GM23338 (cell line): ENCODE data around the gene CDKAL1. TPM values are rescaled to one million over a fixed set of nuclear protein-coding genes. Genes with fewer than 3 reads are reported as not detected.

Source experiments
- ATAC-seq: fragments of 200-7000 bp; cut with Tn5 transposase; 3 replicates; pipeline ENCODE4 v1.9.1; 2020
- DNase-seq: peaks from one replicate; pipeline ENCODE4 v3.0.0-alpha.2; 2015; ENCODE audit warnings: low spot score
- H2AFZ ChIP-seq: fragments of 200-600 bp; sonication (generic); 2 replicates; pipeline ENCODE4 v1.8.0; 2016; ENCODE audit warnings: antibody characterized with exemption, mild to moderate bottlenecking, moderate library complexity
- H3F3A ChIP-seq: fragments of 200-600 bp; sonication (generic); replicated peaks from 2 replicates; pipeline ENCODE4 v1.8.0; 2017; ENCODE audit warnings: antibody characterized with exemption, mixed run types, low read depth
- H3K27ac ChIP-seq: fragments of 200-600 bp; sonication (generic); 2 replicates; pipeline ENCODE4 v1.6.1; 2016; ENCODE audit warnings: low read depth
- H3K27me3 ChIP-seq: fragments of 200-600 bp; sonication (generic); 2 replicates; pipeline ENCODE4 v1.8.0; 2016; ENCODE audit warnings: mild to moderate bottlenecking, mixed run types, moderate library complexity; ENCODE audit not compliant: insufficient read depth
- H3K36me3 ChIP-seq: fragments of 200-600 bp; sonication (generic); 2 replicates; pipeline ENCODE4 v1.8.0; 2016; ENCODE audit warnings: mild to moderate bottlenecking; ENCODE audit not compliant: insufficient read depth
- H3K4me1 ChIP-seq: fragments of 200-600 bp; sonication (generic); 2 replicates; pipeline ENCODE4 v1.8.0; 2016; ENCODE audit warnings: mild to moderate bottlenecking, moderate library complexity; ENCODE audit not compliant: insufficient read depth
- H3K4me2 ChIP-seq: fragments of 200-600 bp; sonication (generic); 2 replicates; pipeline ENCODE4 v1.7.1; 2017; ENCODE audit warnings: mixed run types
- H3K4me3 ChIP-seq: fragments of 200-600 bp; sonication (generic); 2 replicates; pipeline ENCODE4 v1.6.1; 2016; ENCODE audit warnings: mixed run types
- H3K79me2 ChIP-seq: fragments of 200-600 bp; sonication (generic); replicated peaks from 2 replicates; pipeline ENCODE4 v1.8.0; 2017; ENCODE audit warnings: mild to moderate bottlenecking; ENCODE audit not compliant: insufficient read depth
- H3K9me2 ChIP-seq: fragments of 200-600 bp; sonication (generic); 2 replicates; pipeline ENCODE4 v1.8.0; 2017; ENCODE audit not compliant: insufficient read depth
- H4K20me1 ChIP-seq: fragments of 200-600 bp; sonication (generic); replicated peaks from 2 replicates; pipeline ENCODE4 v1.8.0; 2017; ENCODE audit warnings: mild to moderate bottlenecking; ENCODE audit not compliant: insufficient read depth
- H3K27ac Mint-ChIP-seq: 2 replicates; pipeline ENCODE4 v1.8.0; 2020; ENCODE audit warnings: inconsistent platforms, mild to moderate bottlenecking, moderate library complexity, mixed read lengths
- H3K27me3 Mint-ChIP-seq: 3 replicates; pipeline ENCODE4 v1.8.0; 2022; ENCODE audit warnings: low read depth, mild to moderate bottlenecking, moderate library complexity, mixed read lengths, inconsistent platforms; ENCODE audit not compliant: insufficient read depth, poor library complexity
- H3K36me3 Mint-ChIP-seq: 3 replicates; pipeline ENCODE4 v1.8.0; 2021; ENCODE audit warnings: low read depth, mild to moderate bottlenecking, inconsistent platforms, moderate library complexity, mixed read lengths
- H3K4me1 Mint-ChIP-seq: 3 replicates; pipeline ENCODE4 v1.8.0; 2020; ENCODE audit warnings: mild to moderate bottlenecking, inconsistent platforms, mixed read lengths
- H3K4me3 Mint-ChIP-seq: 3 replicates; pipeline ENCODE4 v1.8.0; 2021; ENCODE audit warnings: moderate library complexity, mild to moderate bottlenecking, inconsistent platforms, mixed read lengths
- H3K9me3 Mint-ChIP-seq: 3 replicates; pipeline ENCODE4 v1.8.0; 2020; ENCODE audit warnings: moderate library complexity, mild to moderate bottlenecking, inconsistent platforms, mixed read lengths
- CREB1 ChIP-seq: fragments of 250-450 bp; sonication (Bioruptor Pico); IDR thresholded peaks from 2 replicates; pipeline ENCODE4 v1.5.0; 2020; ENCODE audit warnings: low read depth, mild to moderate bottlenecking, moderate library complexity
- ETS1 ChIP-seq: IDR thresholded peaks from 2 replicates; pipeline ENCODE4 v1.6.1; 2016; ENCODE audit warnings: antibody characterized with exemption
- EZH2 ChIP-seq: fragments of 200-600 bp; sonication (generic); IDR thresholded peaks from one replicate; pipeline ENCODE4 v1.8.0; 2017; ENCODE audit warnings: antibody characterized with exemption, mild to moderate bottlenecking, low read depth; ENCODE audit not compliant: unreplicated experiment
- EZH2phosphoT487 ChIP-seq: fragments of 200-600 bp; sonication (generic); IDR thresholded peaks from one replicate; pipeline ENCODE4 v1.8.1; 2018; ENCODE audit warnings: antibody characterized with exemption; ENCODE audit not compliant: unreplicated experiment
- JUNB ChIP-seq: IDR thresholded peaks from one replicate; pipeline ENCODE4 v1.6.1; 2016; ENCODE audit warnings: antibody characterized with exemption; ENCODE audit not compliant: unreplicated experiment
- NANOG ChIP-seq: IDR thresholded peaks from 2 replicates; pipeline ENCODE4 v1.6.1; 2016; ENCODE audit warnings: antibody characterized with exemption, borderline replicate concordance
- POLR2AphosphoS5 ChIP-seq: IDR thresholded peaks from 2 replicates; pipeline ENCODE4 v1.6.1; 2016; ENCODE audit warnings: antibody characterized with exemption, low read depth
- REST ChIP-seq: IDR thresholded peaks from one replicate; pipeline ENCODE4 v1.6.1; 2018; ENCODE audit warnings: antibody characterized with exemption; ENCODE audit not compliant: unreplicated experiment
- STAT1 ChIP-seq: IDR thresholded peaks from one replicate; pipeline ENCODE4 v1.6.1; 2016; ENCODE audit warnings: antibody characterized with exemption; ENCODE audit not compliant: unreplicated experiment
- ZNF114 ChIP-seq: fragments of 250-450 bp; sonication (Bioruptor Pico); IDR thresholded peaks from 2 replicates; pipeline ENCODE4 v1.5.0; 2020; ENCODE audit warnings: mild to moderate bottlenecking, moderate library complexity
- ZNF331 ChIP-seq: fragments of 250-450 bp; sonication (Bioruptor Pico); IDR thresholded peaks from 2 replicates; pipeline ENCODE4 v1.5.0; 2020; ENCODE audit warnings: low read depth, mild to moderate bottlenecking, moderate library complexity
- ZNF462 ChIP-seq: fragments of 250-450 bp; sonication (Bioruptor Pico); IDR thresholded peaks from 2 replicates; pipeline ENCODE4 v1.5.0; 2020; ENCODE audit warnings: mild to moderate bottlenecking, moderate library complexity
- polyA plus RNA-seq: library from polyadenylated mRNA; unstranded; fragments of >200 nt; fragmentation: Nextera tagmentation; extraction: Ambion mirVana; gene quantifications from 2 replicates; pipeline ENCODE4 v1.2.1, GENCODE V29; 2016
- total RNA-seq: library from RNA; depleted of rRNA; stranded (reverse); fragments of >200 nt; shearing (Covaris generic); gene quantifications from 2 replicates; pipeline ENCODE4 v1.2.3, GENCODE V29; 2014

The CDKAL1 gene
- total and polyA plus RNA-seq, 2 experiments from 2014 or later, result 17.8 to 35.0 TPM

- Histone ChIP-seq H4K20me1 (no peaks in the 10 kb centered on the region), H3K27me3 (no peaks in the 10 kb centered on the region), H3K9me2 (no peaks in the 10 kb centered on the region; the same call in 1 of the 2 replicates), H3K79me2 (peaks cover 25% of the 10 kb centered on the region), H3K36me3 (no peaks in the 10 kb centered on the region), H3F3A (no peaks in the 10 kb centered on the region), H3K4me1 (peaks cover 35% of the 10 kb centered on the region), H2AFZ (no peak overlapping the region), H3K4me3 (no peak overlapping the region), H3K27ac (no peak overlapping the region), H3K4me2 (no peak overlapping the region)
- no peak overlapping the region for H3K27ac Mint-ChIP-seq
- no peaks in the 10 kb centered on the region for H3K9me3 Mint-ChIP-seq
- DNase-seq (no peak), ATAC-seq (no peak)
- no peak overlapping the region for H3K4me3 Mint-ChIP-seq
- TF ChIP-seq ZNF114 (CRISPR knock-in tag) (no peak), REST (no peak), POLR2AphosphoS5 (no peak), NANOG (no peak), EZH2 (no peak), EZH2phosphoT487 (no peak)
- no peaks in the 10 kb centered on the region for H3K36me3 Mint-ChIP-seq
- H3K4me1 Mint-ChIP-seq, result peaks cover 35% of the 10 kb centered on the region
- no peaks in the 10 kb centered on the region for H3K27me3 Mint-ChIP-seq
Measured at GRCh38 chr6:20631549-20631924, 97.3 kb downstream of the CDKAL1 start.

- DNase-seq (no peak), ATAC-seq (no peak)
- no peaks in the 10 kb centered on the region for H3K36me3 ChIP-seq
- H3K79me2 ChIP-seq, result peaks cover 20% of the 10 kb centered on the region
- no peaks in the 10 kb centered on the region for H3K9me3 Mint-ChIP-seq
- no peak overlapping the region for H3K27ac Mint-ChIP-seq
- no peaks in the 10 kb centered on the region for H3K27me3 ChIP-seq
- H3K4me3 ChIP-seq, result no peak overlapping the region
- no peaks in the 10 kb centered on the region for H3K36me3 Mint-ChIP-seq
- H4K20me1 ChIP-seq, result no peaks in the 10 kb centered on the region
- no peaks in the 10 kb centered on the region for H3K27me3 Mint-ChIP-seq
- peaks cover 35% of the 10 kb centered on the region for H3K4me1 ChIP-seq
- peaks cover 35% of the 10 kb centered on the region for H3K4me1 Mint-ChIP-seq
- H3K9me2 ChIP-seq, result no peaks in the 10 kb centered on the region; the same call in 1 of the 2 replicates
- no peak overlapping the region for H3K4me3 Mint-ChIP-seq
- no peaks in the 10 kb centered on the region for H3F3A ChIP-seq
- H3K27ac ChIP-seq, result no peak overlapping the region
- H3K4me2 ChIP-seq, result no peak overlapping the region
- no peak overlapping the region for H2AFZ ChIP-seq
- TF ChIP-seq CREB1 (CRISPR knock-in tag) (no peak), EZH2 (no peak), EZH2phosphoT487 (no peak), POLR2AphosphoS5 (no peak), ETS1 (no peak), ZNF462 (CRISPR knock-in tag) (no peak), JUNB (no peak), ZNF331 (CRISPR knock-in tag) (no peak), STAT1 (no peak)
Measured at GRCh38 chr6:20632696-20633095, 98.4 kb downstream of the CDKAL1 start.
